GM19099 (cell line): Measurements from ENCODE around the gene SMPX.

Source experiments
- POLR2A ChIP-seq: IDR thresholded peaks from 3 replicates; pipeline ENCODE4 v1.6.1; 2011; ENCODE audit warnings: low read depth; ENCODE audit not compliant: insufficient read length; ENCODE audit errors: extremely low read depth

The SMPX gene

GRCh38 chrX:21728276-21728968 lies 29.5 kb downstream of the SMPX start:
- no peak for TF ChIP-seq POLR2A

GRCh38 chrX:21725916-21726315 lies 32.0 kb downstream of the SMPX start:
- no peak for TF ChIP-seq POLR2A

GRCh38 chrX:21725496-21725895 lies 32.4 kb downstream of the SMPX start:
- TF ChIP-seq POLR2A = no peak

- no peak for TF ChIP-seq POLR2A
Measured at GRCh38 chrX:21723814-21724213, 34.1 kb downstream of the SMPX start.

GRCh38 chrX:21723084-21723483 lies 34.8 kb downstream of the SMPX start:
- TF ChIP-seq POLR2A = no peak

- no peak for TF ChIP-seq POLR2A
Measured at GRCh38 chrX:21721195-21721594, 36.7 kb downstream of the SMPX start.

- TF ChIP-seq POLR2A = no peak
Measured at GRCh38 chrX:21718575-21718974, 39.3 kb downstream of the SMPX start.

- TF ChIP-seq POLR2A = no peak
Measured at GRCh38 chrX:21717802-21718201, 40.1 kb downstream of the SMPX start.

- no peak for TF ChIP-seq POLR2A
Measured at GRCh38 chrX:21715825-21716224, 42.1 kb downstream of the SMPX start.

- TF ChIP-seq POLR2A = no peak
Measured at GRCh38 chrX:21715337-21715736, 42.6 kb downstream of the SMPX start.

- TF ChIP-seq POLR2A = no peak
Measured at GRCh38 chrX:21711848-21712197, 46.1 kb downstream of the SMPX start.

GRCh38 chrX:21711129-21711847 lies 46.6 kb downstream of the SMPX start:
- TF ChIP-seq POLR2A = no peak

GRCh38 chrX:21708116-21708515 lies 49.8 kb downstream of the SMPX start:
- TF ChIP-seq POLR2A = no peak

GRCh38 chrX:21705225-21705624 lies 52.7 kb downstream of the SMPX start:
- no peak for TF ChIP-seq POLR2A

- no peak for TF ChIP-seq POLR2A
Measured at GRCh38 chrX:21702725-21703124, 55.2 kb downstream of the SMPX start.

- TF ChIP-seq POLR2A = no peak
Measured at GRCh38 chrX:21700967-21701366, 56.9 kb downstream of the SMPX start.
